CD4-positive, CD25-positive, alpha-beta regulatory T cell (primary cell): ENCODE data around the gene ATF7IP2. TPM values are rescaled to one million over a fixed set of nuclear protein-coding genes. Genes with fewer than 3 reads are reported as not detected.

ENCODE experiments used
- ATAC-seq, 2 donors: fragments of 150-1000 bp; cut with Tn5 transposase; one replicate each; pipeline ENCODE4 v1.10.0; 2021; ENCODE audit warnings: low read depth in 2 of 2, moderate number of reproducible peaks in 2 of 2, moderate library complexity in 1 of 2
- DNase-seq, 3 donors: peaks; one replicate each; pipeline versions ENCODE4 v3.0.0 to v3.0.0-alpha.2; 2012 to 2022; ENCODE audit warnings: mixed read lengths in 1 of 3
- H3K27ac ChIP-seq: one replicate; pipeline ENCODE4 v1.7.0; 2013; ENCODE audit warnings: mild to moderate bottlenecking, low read length; ENCODE audit not compliant: insufficient read depth, poor library complexity, severe bottlenecking
- H3K27me3 ChIP-seq: one replicate; pipeline ENCODE4 v1.7.0; 2013; ENCODE audit warnings: low read length; ENCODE audit not compliant: control insufficient read depth, insufficient read depth
- H3K36me3 ChIP-seq: one replicate; pipeline ENCODE4 v1.7.0; 2013; ENCODE audit warnings: mild to moderate bottlenecking, low read length, moderate library complexity; ENCODE audit not compliant: control insufficient read depth, insufficient read depth
- H3K4me1 ChIP-seq: 2 replicates; pipeline ENCODE4 v1.7.0; 2013; ENCODE audit warnings: mild to moderate bottlenecking, low read length; ENCODE audit not compliant: insufficient read depth, control insufficient read depth, poor library complexity, severe bottlenecking
- H3K4me3 ChIP-seq: one replicate; pipeline ENCODE4 v1.7.0; 2013; ENCODE audit warnings: low read depth, mild to moderate bottlenecking, low read length, moderate library complexity
- H3K9me3 ChIP-seq, 2 experiments: 1 replicate in 1 of 2; 2 replicates in 1 of 2; pipeline ENCODE4 v1.7.0; 2013; ENCODE audit warnings: low read length in 2 of 2, mild to moderate bottlenecking in 1 of 2, moderate library complexity in 1 of 2; ENCODE audit not compliant: control insufficient read depth in 2 of 2
- H3K27ac Mint-ChIP-seq, 3 donors: one replicate each; pipeline ENCODE4 v1.8.0; 2020 to 2022; ENCODE audit warnings: mild to moderate bottlenecking in 3 of 3, mixed read lengths in 3 of 3, moderate library complexity in 2 of 3
- H3K27me3 Mint-ChIP-seq: one replicate; pipeline ENCODE4 v1.8.0; 2022; ENCODE audit warnings: mild to moderate bottlenecking, mixed read lengths
- H3K36me3 Mint-ChIP-seq: one replicate; pipeline ENCODE4 v1.8.0; 2020; ENCODE audit warnings: mixed read lengths
- H3K4me1 Mint-ChIP-seq, 4 donors: one replicate each; pipeline ENCODE4 v1.8.0; 2020 to 2022; ENCODE audit warnings: mixed read lengths in 4 of 4, mild to moderate bottlenecking in 1 of 4
- H3K4me3 Mint-ChIP-seq, 4 donors: one replicate each; pipeline ENCODE4 v1.8.0; 2020 to 2022; ENCODE audit warnings: mild to moderate bottlenecking in 4 of 4, mixed read lengths in 4 of 4, moderate library complexity in 3 of 4
- H3K9me3 Mint-ChIP-seq, 7 donors: one replicate each; pipeline ENCODE4 v1.8.0; 2020 to 2022; ENCODE audit warnings: mixed read lengths in 7 of 7, mild to moderate bottlenecking in 3 of 7, moderate library complexity in 2 of 7
- polyA plus RNA-seq, 4 donors: library from polyadenylated mRNA; unstranded; fragments of 300-500 nt; fragmentation: Illumina TruSeq; gene quantifications; one replicate each; pipeline ENCODE4 v1.2.3, GENCODE V29; 2021
- total RNA-seq: library from RNA; stranded (reverse); gene quantifications from one replicate; pipeline ENCODE4 v1.2.3, GENCODE V29; 2022

ATF7IP2 gene
- total and polyA plus RNA-seq, 5 donors from 2014 or later: 47.6 to 114 (median 94.5) TPM

GRCh38 chr16:10517868-10518267, 132.0 kb downstream of the ATF7IP2 start:
- ATAC-seq (no peak), DNase-seq (no peak)
- Histone ChIP-seq H3K27ac (no peak overlapping the region), H3K4me3 (no peak overlapping the region), H3K36me3 (no peaks in the 10 kb centered on the region), H3K9me3 (no peaks in the 10 kb centered on the region), H3K27me3 (peaks cover 2% of the 10 kb centered on the region), H3K4me1 (no peaks in the 10 kb centered on the region)
- H3K27ac Mint-ChIP-seq: no peak overlapping the region
- H3K27me3 Mint-ChIP-seq: peaks cover 9% of the 10 kb centered on the region
- peaks cover 0 to 3% (median 0%) of the 10 kb centered on the region in 7 donors for H3K9me3 Mint-ChIP-seq
- H3K4me3 Mint-ChIP-seq: no peak overlapping the region
- H3K4me1 Mint-ChIP-seq: peaks cover 0 to 11% (median 2%) of the 10 kb centered on the region in 4 donors
- H3K36me3 Mint-ChIP-seq: no peaks in the 10 kb centered on the region

- no peaks in the 10 kb centered on the region for H3K4me1 ChIP-seq
- Mint-ChIP-seq H3K4me3 (no peak overlapping the region), H3K9me3 (peaks cover 0 to 3% (median 0%) of the 10 kb centered on the region in 7 donors), H3K27ac (no peak overlapping the region), H3K4me1 (peaks cover 0 to 11% (median 2%) of the 10 kb centered on the region in 4 donors), H3K27me3 (peaks cover 10% of the 10 kb centered on the region), H3K36me3 (no peaks in the 10 kb centered on the region)
- peaks cover 2% of the 10 kb centered on the region for H3K27me3 ChIP-seq
- no peak overlapping the region for H3K4me3 ChIP-seq
- no peak overlapping the region for H3K27ac ChIP-seq
- ATAC-seq: no peak
- H3K36me3 ChIP-seq: no peaks in the 10 kb centered on the region
- no peak for DNase-seq
- H3K9me3 ChIP-seq: no peaks in the 10 kb centered on the region
Observed at GRCh38 chr16:10518479-10519041, 132.7 kb downstream of the ATF7IP2 start.

- Histone ChIP-seq H3K4me3 (no peak overlapping the region), H3K27me3 (peaks cover 2% of the 10 kb centered on the region), H3K36me3 (no peaks in the 10 kb centered on the region), H3K9me3 (no peaks in the 10 kb centered on the region), H3K27ac (no peak overlapping the region), H3K4me1 (no peaks in the 10 kb centered on the region)
- Mint-ChIP-seq H3K9me3 (peaks cover 0 to 3% (median 0%) of the 10 kb centered on the region in 7 donors), H3K4me3 (no peak overlapping the region), H3K36me3 (no peaks in the 10 kb centered on the region), H3K27ac (no peak overlapping the region), H3K4me1 (peaks cover 0 to 11% (median 2%) of the 10 kb centered on the region in 4 donors), H3K27me3 (peaks cover 10% of the 10 kb centered on the region)
- DNase-seq (no peak), ATAC-seq (no peak)
Observed at GRCh38 chr16:10519297-10519696, 133.4 kb downstream of the ATF7IP2 start.

GRCh38 chr16:10519929-10520868, 134.3 kb downstream of the ATF7IP2 start:
- H3K27me3 Mint-ChIP-seq: peaks cover 10% of the 10 kb centered on the region
- no peak overlapping the region for H3K4me3 Mint-ChIP-seq
- no peak overlapping the region for H3K27ac Mint-ChIP-seq

GRCh38 chr16:10520869-10521578, 135.2 kb downstream of the ATF7IP2 start:
- H3K9me3 ChIP-seq: no peaks in the 10 kb centered on the region
- ATAC-seq: no peak
- DNase-seq: no peak
- no peaks in the 10 kb centered on the region for H3K36me3 ChIP-seq
- no peak overlapping the region for H3K4me3 Mint-ChIP-seq
- peaks cover 0 to 2% (median 0%) of the 10 kb centered on the region in 7 donors for H3K9me3 Mint-ChIP-seq
- H3K4me1 Mint-ChIP-seq: peaks cover 0 to 5% (median under 1%) of the 10 kb centered on the region in 4 donors
- H3K36me3 Mint-ChIP-seq: no peaks in the 10 kb centered on the region
- H3K27me3 ChIP-seq: peaks cover 2% of the 10 kb centered on the region
- H3K4me1 ChIP-seq: no peaks in the 10 kb centered on the region
- H3K27ac Mint-ChIP-seq: no peak overlapping the region
- H3K27me3 Mint-ChIP-seq: peaks cover 10% of the 10 kb centered on the region
- no peak overlapping the region for H3K4me3 ChIP-seq
- H3K27ac ChIP-seq: no peak overlapping the region

More at GRCh38 chr16:10519929-10520868, 134.3 kb downstream of the ATF7IP2 start:
- Histone ChIP-seq H3K27me3 (peaks cover 2% of the 10 kb centered on the region), H3K36me3 (no peaks in the 10 kb centered on the region), H3K27ac (no peak overlapping the region), H3K4me1 (no peaks in the 10 kb centered on the region), H3K4me3 (no peak overlapping the region), H3K9me3 (no peaks in the 10 kb centered on the region)
- ATAC-seq (no peak), DNase-seq (no peak)
- Mint-ChIP-seq H3K36me3 (no peaks in the 10 kb centered on the region), H3K9me3 (peaks cover 0 to 2% (median 0%) of the 10 kb centered on the region in 7 donors), H3K4me1 (peaks cover 0 to 5% (median under 1%) of the 10 kb centered on the region in 4 donors)

GRCh38 chr16:10521681-10522274, 135.9 kb downstream of the ATF7IP2 start:
- Mint-ChIP-seq H3K4me3 (no peak overlapping the region), H3K27ac (no peak overlapping the region), H3K4me1 (peaks cover 0 to 5% (median under 1%) of the 10 kb centered on the region in 4 donors), H3K9me3 (peaks cover 0 to 2% (median 0%) of the 10 kb centered on the region in 7 donors), H3K36me3 (no peaks in the 10 kb centered on the region), H3K27me3 (peaks cover 10% of the 10 kb centered on the region)
- Histone ChIP-seq H3K27ac (no peak overlapping the region), H3K36me3 (no peaks in the 10 kb centered on the region), H3K4me3 (no peak overlapping the region), H3K27me3 (peaks cover 2% of the 10 kb centered on the region), H3K4me1 (no peaks in the 10 kb centered on the region), H3K9me3 (no peaks in the 10 kb centered on the region)
- ATAC-seq (no peak), DNase-seq (peak in 2 of 3 donors; percentile 6 to 53)

GRCh38 chr16:10522966-10523365, 137.1 kb downstream of the ATF7IP2 start:
- DNase-seq: no peak
- no peak for ATAC-seq
- Histone ChIP-seq H3K27ac (no peak overlapping the region), H3K4me1 (no peaks in the 10 kb centered on the region), H3K27me3 (peaks cover 2% of the 10 kb centered on the region), H3K9me3 (no peaks in the 10 kb centered on the region), H3K36me3 (no peaks in the 10 kb centered on the region), H3K4me3 (no peak overlapping the region)
- H3K36me3 Mint-ChIP-seq: no peaks in the 10 kb centered on the region
- no peak overlapping the region for H3K4me3 Mint-ChIP-seq
- peaks cover 0 to 5% (median under 1%) of the 10 kb centered on the region in 4 donors for H3K4me1 Mint-ChIP-seq
- H3K27ac Mint-ChIP-seq: no peak overlapping the region
- H3K27me3 Mint-ChIP-seq: peaks cover 10% of the 10 kb centered on the region
- peaks cover 0 to 2% (median 0%) of the 10 kb centered on the region in 7 donors for H3K9me3 Mint-ChIP-seq
